Suprapubic skin (tissue), 4 donors: Measurements from ENCODE around the gene TUBGCP6. TPM values are rescaled to one million over a fixed set of nuclear protein-coding genes. Genes with fewer than 3 reads are reported as not detected.

ENCODE experiments used
- DNase-seq, 2 donors: peaks; one replicate each; pipeline ENCODE4 v3.0.0-alpha.2; 2019; ENCODE audit warnings: low spot score in 2 of 2
- H3K27ac ChIP-seq: fragments of 200-600 bp; sonication (generic); one replicate; pipeline ENCODE4 v1.5.1; 2019
- H3K27me3 ChIP-seq: fragments of 200-600 bp; sonication (generic); one replicate; pipeline ENCODE4 v1.5.1; 2019
- H3K36me3 ChIP-seq: fragments of 200-600 bp; sonication (generic); one replicate; pipeline ENCODE4 v1.5.1; 2019
- H3K4me1 ChIP-seq: fragments of 200-600 bp; sonication (generic); one replicate; pipeline ENCODE4 v1.5.1; 2019
- H3K4me3 ChIP-seq: fragments of 200-600 bp; sonication (generic); one replicate; pipeline ENCODE4 v1.5.1; 2019; ENCODE audit warnings: mild to moderate bottlenecking
- H3K9me3 ChIP-seq: fragments of 200-600 bp; sonication (generic); one replicate; pipeline ENCODE4 v1.5.1; 2019
- EP300 ChIP-seq: sonication (generic); formaldehyde crosslinking; IDR thresholded peaks from one replicate; pipeline ENCODE4 v1.6.1; 2017; ENCODE audit warnings: antibody characterized with exemption
- POLR2A ChIP-seq, 2 donors: fragments of 450-650 bp; IDR thresholded peaks; one replicate each; pipeline ENCODE4 v1.6.1; 2017; ENCODE audit warnings: antibody characterized with exemption in 2 of 2, mild to moderate bottlenecking in 2 of 2, moderate library complexity in 2 of 2
- POLR2AphosphoS5 ChIP-seq, 3 donors: sonication (generic); formaldehyde crosslinking; IDR thresholded peaks; one replicate each; pipeline ENCODE4 v1.6.1; 2017; ENCODE audit warnings: antibody characterized with exemption in 3 of 3
- WGBS: methylation state at CpG from one replicate; pipeline ENCODE4 v1.1.5; 2018; 5-methylcytosine and 5-hydroxymethylcytosine counted together
- total RNA-seq, 4 donors: library from RNA; depleted of rRNA; stranded (reverse); fragments of >200 nt; gene quantifications; one replicate each; pipeline ENCODE4 v1.1.0, GENCODE V29; 2016
- TF ChIP-seq, protein P1 (sequence below), 2 donors: fragments of 200-600 bp in 1 of 2; fragments of 450-650 bp in 1 of 2; sonication (generic) in 1 of 2; IDR thresholded peaks; one replicate each; pipeline ENCODE4 v1.5.1; 2016 to 2019; ENCODE audit warnings: antibody characterized with exemption in 2 of 2, mild to moderate bottlenecking in 1 of 2, moderate library complexity in 1 of 2

The TUBGCP6 gene
- total RNA-seq, 4 donors from 2014 or later = 43.0 to 113 (median 69.7) TPM

DNA sequence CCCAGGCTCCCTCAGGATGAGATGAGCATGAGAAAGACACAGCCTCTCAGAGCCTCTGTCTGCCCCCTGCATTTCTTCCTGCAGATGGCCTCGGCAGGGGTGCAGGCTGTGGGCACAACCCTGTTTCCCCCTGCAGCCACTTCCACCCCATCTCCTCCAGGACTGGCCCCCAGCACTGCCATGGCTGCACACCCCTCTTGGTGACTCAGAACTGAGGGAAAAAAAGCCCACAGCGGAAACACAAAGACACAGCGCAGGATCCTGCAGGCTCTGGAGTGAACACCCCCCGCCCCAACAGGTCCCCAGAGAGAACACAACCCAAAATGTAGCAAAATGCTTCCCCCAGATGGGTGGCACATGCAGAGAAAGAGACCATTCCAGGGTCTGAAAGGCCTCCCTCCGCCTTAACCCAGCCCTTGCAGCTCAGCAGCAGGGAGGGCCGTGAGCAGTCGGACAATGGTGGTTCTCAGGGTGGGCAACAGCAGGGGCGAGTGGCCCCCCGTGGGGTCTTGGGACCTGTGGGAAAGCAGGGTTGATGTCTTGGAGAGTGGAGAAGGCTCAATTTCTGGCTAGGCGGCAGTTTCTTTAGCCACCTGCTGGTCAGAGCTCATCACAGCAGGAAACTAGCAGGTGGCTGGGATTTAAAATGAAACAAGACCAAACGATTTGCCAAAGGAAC is 8.0 kb downstream of the TUBGCP6 start:
- H3K9me3 ChIP-seq = no peaks in the 10 kb centered on the region
- TF ChIP-seq, protein P1, sequence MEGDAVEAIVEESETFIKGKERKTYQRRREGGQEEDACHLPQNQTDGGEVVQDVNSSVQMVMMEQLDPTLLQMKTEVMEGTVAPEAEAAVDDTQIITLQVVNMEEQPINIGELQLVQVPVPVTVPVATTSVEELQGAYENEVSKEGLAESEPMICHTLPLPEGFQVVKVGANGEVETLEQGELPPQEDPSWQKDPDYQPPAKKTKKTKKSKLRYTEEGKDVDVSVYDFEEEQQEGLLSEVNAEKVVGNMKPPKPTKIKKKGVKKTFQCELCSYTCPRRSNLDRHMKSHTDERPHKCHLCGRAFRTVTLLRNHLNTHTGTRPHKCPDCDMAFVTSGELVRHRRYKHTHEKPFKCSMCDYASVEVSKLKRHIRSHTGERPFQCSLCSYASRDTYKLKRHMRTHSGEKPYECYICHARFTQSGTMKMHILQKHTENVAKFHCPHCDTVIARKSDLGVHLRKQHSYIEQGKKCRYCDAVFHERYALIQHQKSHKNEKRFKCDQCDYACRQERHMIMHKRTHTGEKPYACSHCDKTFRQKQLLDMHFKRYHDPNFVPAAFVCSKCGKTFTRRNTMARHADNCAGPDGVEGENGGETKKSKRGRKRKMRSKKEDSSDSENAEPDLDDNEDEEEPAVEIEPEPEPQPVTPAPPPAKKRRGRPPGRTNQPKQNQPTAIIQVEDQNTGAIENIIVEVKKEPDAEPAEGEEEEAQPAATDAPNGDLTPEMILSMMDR (IDR thresholded peaks at IDR 0.05) = peak in 1 of 2 donors; percentile 30
- TF ChIP-seq POLR2AphosphoS5 (IDR thresholded peaks at IDR 0.05) = no peak
- no peaks in the 10 kb centered on the region for H3K27me3 ChIP-seq
- 65% methylated on average over 9 of the region's 11 CpGs for WGBS
- H3K36me3 ChIP-seq = peaks cover 33% of the 10 kb centered on the region
- H3K4me1 ChIP-seq = peaks cover 16% of the 10 kb centered on the region
- H3K27ac ChIP-seq = no peak overlapping the region
- DNase-seq = no peak
- no peak overlapping the region for H3K4me3 ChIP-seq

DNA sequence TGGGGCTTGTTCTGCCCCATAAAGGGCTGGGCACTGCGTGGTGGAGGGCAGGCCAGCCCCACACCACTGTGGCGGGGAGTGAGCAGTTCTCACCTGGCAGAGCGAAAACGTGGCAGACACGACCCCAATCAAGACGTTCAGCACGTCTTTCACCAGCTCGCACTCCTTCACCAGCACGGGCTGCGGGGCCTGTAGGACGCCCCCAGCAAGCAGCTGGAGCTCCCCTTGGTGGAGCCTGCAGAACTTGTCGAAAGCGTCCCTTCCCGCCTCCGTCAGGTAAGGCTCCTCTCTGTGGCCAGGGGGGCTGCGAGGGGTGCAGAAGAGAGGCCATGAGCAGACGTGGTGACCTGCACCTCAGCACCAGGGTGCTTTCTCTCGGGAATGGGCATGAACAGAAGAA is 11.6 kb downstream of the TUBGCP6 start:
- H3K27me3 ChIP-seq = no peaks in the 10 kb centered on the region
- no peaks in the 10 kb centered on the region for H3K9me3 ChIP-seq
- no peak for DNase-seq
- WGBS = 87% methylated on average over 18 of the region's 18 CpGs
- TF ChIP-seq EP300 (no peak), POLR2AphosphoS5 (IDR thresholded peaks at IDR 0.05) (no peak), POLR2A (IDR thresholded peaks at IDR 0.05) (no peak)
- TF ChIP-seq, protein P1 (IDR thresholded peaks at IDR 0.05) = no peak
- peaks cover 31% of the 10 kb centered on the region for H3K36me3 ChIP-seq
- H3K4me3 ChIP-seq = no peak overlapping the region
- H3K4me1 ChIP-seq = no peaks in the 10 kb centered on the region
- no peak overlapping the region for H3K27ac ChIP-seq

DNA sequence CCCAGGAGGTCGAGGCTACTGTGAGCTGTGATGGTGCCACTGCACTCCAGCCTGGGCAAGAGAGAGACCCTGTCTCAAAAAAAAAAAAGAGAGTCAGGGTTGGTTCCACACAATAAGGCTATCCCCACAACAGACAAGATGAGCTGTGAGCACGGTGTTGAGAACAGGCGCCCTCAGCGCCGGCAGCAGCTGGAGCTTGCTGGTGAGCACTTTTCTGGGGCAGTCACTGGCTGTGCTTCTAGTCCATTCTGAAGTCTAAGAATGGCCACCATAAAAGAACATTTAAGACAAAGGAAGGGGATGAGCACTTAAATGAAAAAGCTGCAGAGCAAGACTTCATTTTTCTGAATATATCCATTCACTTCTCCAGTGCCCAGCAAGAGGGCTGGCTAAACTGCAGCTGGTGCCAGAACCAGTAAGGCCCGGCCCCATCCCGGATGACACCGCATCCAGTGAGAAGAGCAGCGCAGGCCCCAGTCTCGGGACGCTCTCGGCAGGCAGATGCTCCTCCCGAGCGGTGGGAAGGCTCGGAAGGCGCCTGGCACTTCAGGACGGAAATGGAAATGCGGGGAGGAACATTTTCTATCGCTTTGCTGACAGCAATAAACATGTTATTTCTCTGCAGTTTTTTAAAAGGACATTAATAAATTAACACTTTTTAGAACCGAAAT is 12.2 kb downstream of the TUBGCP6 start:
- no peaks in the 10 kb centered on the region for H3K27me3 ChIP-seq
- no peak overlapping the region for H3K27ac ChIP-seq
- no peak for TF ChIP-seq EP300
- TF ChIP-seq POLR2AphosphoS5 (IDR thresholded peaks at IDR 0.05) = no peak
- TF ChIP-seq, protein P1 (IDR thresholded peaks at IDR 0.05) = no peak
- TF ChIP-seq POLR2A (IDR thresholded peaks at IDR 0.05) = no peak
- peaks cover 35% of the 10 kb centered on the region for H3K36me3 ChIP-seq
- no peaks in the 10 kb centered on the region for H3K9me3 ChIP-seq
- H3K4me3 ChIP-seq = no peak overlapping the region
- no peaks in the 10 kb centered on the region for H3K4me1 ChIP-seq
- 91% methylated on average over 20 of the region's 20 CpGs for WGBS
- DNase-seq = no peak

DNA sequence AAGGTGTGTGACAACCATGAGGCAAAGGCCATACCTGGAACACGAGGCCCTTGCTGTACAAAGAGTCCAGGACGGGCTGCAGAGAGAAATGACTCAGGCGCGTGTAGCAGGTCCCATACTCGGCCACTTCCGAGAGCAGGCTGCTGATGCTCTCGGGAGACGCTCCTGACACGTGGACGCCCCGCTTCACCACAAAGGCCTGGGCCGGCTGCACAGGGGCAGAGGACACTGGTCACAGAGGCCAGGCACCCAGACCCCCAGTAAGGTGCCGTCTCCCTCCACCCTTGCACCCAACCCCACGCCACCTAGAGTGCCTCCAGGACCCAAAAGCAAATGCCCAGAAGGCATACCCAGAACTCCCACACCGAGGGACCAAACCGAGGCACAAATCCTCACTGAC is 15.5 kb downstream of the TUBGCP6 start:
- Histone ChIP-seq H3K4me3 (no peak overlapping the region), H3K9me3 (no peaks in the 10 kb centered on the region), H3K27ac (no peak overlapping the region), H3K36me3 (peaks cover 66% of the 10 kb centered on the region), H3K27me3 (no peaks in the 10 kb centered on the region), H3K4me1 (no peaks in the 10 kb centered on the region)
- DNase-seq = no peak
- no peak for TF ChIP-seq POLR2A (IDR thresholded peaks at IDR 0.05)
- WGBS = 94% methylated on average over 13 of the region's 16 CpGs

DNA sequence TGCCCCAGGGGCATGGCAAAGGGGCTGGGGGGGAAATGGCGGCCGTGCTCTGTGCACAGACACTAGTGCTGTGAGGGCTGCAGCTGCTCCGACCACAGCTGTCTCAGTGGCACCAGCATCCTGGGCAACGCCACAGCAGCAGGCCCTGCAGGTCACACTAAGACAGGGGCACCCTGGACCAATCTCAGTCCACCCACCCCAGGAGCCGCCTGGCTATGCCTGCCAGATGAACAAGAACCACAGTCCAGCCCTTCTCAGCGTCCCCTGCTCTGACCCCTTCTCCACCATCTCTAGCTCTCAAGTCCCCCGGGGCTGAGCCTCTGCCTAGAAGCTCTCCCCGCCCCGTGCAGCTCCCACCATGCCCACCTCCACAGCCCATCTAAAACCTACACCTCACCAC is 16.5 kb downstream of the TUBGCP6 start:
- Histone ChIP-seq H3K36me3 (peaks cover 73% of the 10 kb centered on the region), H3K4me1 (no peaks in the 10 kb centered on the region), H3K4me3 (no peak overlapping the region), H3K27me3 (no peaks in the 10 kb centered on the region), H3K9me3 (no peaks in the 10 kb centered on the region), H3K27ac (no peak overlapping the region)
- 87% methylated on average over 6 of the region's 9 CpGs for WGBS
- DNase-seq = no peak
- TF ChIP-seq, protein P1 (IDR thresholded peaks at IDR 0.05) = no peak
- TF ChIP-seq POLR2A (IDR thresholded peaks at IDR 0.05) = no peak
- TF ChIP-seq POLR2AphosphoS5 (IDR thresholded peaks at IDR 0.05) = no peak
- no peak for TF ChIP-seq EP300
